Measurements from ENCODE around the gene CDC42BPB.

The CDC42BPB gene

DNA sequence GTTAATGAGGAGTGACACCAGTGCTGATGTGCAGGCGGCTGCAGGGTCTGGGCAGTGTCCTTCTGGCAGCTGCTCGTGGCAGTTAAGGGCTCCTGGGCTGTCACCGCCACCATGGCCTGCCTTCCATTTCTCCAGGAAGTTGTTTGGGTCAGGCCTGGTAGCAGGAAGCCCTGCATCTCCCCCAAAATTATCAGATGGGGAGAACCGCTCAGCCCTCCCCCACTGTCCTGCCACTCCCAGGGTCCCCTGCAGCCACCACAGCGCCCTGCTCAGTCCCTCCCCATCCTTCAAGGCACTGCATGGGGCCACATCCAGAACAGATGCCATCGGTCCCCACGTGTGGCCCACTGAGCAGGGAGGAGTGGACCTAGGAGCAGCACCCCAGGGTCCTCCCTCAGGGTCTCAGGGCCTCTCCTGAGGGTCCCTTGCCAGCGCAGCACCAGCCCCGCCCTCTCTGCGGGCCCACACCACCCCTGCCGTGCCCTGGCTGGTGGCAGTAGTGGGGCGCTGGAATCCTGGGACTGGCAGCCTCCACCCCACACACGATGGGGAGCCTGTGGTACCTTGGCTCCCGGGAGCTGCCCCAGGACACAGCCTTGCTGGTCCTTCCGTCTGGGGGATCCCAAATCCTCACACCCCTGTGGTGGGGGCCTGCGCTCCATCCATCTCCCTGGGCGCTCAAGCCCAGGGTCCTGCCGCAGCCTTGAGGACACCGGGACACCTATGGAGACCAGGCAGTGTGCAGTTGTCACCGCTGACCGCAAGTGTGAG lies 145.2 kb downstream of the CDC42BPB start (continued):
- TF ChIP-seq, protein P1, sequence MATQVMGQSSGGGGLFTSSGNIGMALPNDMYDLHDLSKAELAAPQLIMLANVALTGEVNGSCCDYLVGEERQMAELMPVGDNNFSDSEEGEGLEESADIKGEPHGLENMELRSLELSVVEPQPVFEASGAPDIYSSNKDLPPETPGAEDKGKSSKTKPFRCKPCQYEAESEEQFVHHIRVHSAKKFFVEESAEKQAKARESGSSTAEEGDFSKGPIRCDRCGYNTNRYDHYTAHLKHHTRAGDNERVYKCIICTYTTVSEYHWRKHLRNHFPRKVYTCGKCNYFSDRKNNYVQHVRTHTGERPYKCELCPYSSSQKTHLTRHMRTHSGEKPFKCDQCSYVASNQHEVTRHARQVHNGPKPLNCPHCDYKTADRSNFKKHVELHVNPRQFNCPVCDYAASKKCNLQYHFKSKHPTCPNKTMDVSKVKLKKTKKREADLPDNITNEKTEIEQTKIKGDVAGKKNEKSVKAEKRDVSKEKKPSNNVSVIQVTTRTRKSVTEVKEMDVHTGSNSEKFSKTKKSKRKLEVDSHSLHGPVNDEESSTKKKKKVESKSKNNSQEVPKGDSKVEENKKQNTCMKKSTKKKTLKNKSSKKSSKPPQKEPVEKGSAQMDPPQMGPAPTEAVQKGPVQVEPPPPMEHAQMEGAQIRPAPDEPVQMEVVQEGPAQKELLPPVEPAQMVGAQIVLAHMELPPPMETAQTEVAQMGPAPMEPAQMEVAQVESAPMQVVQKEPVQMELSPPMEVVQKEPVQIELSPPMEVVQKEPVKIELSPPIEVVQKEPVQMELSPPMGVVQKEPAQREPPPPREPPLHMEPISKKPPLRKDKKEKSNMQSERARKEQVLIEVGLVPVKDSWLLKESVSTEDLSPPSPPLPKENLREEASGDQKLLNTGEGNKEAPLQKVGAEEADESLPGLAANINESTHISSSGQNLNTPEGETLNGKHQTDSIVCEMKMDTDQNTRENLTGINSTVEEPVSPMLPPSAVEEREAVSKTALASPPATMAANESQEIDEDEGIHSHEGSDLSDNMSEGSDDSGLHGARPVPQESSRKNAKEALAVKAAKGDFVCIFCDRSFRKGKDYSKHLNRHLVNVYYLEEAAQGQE (tag by site-specific recombination; IDR thresholded peaks at IDR 0.05), result no peak

DNA sequence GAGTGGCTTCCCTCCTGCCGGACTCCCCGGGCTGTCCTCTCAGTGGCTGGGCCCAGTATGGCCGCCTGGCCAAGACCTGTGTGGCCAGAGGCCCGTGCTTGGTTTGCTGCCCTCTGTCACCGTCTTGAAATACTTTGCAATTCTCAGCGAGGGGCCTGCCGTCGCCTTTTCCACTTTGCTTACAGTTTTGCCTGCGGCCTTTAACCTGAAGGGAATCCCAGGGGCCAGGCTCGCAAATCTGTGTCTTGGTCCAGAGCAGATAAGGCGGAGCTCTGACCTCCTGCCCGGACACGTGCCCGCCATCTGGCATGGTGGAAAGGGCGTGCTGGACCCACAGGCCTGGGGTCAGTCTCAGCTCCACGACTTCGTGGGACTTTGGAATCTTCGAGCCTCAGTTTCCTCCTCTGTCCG lies 145.8 kb downstream of the CDC42BPB start:
- Histone ChIP-seq H3K4me3 (ENCODE audit: low read depth, low read length) (no peak overlapping the region), H3K4me1 (ENCODE audit: control insufficient read depth, insufficient read depth, low read length) (no peaks in the 10 kb centered on the region), H3K9me3 (ENCODE audit: control insufficient read depth, insufficient read depth, low read depth, low read length) (no peaks in the 10 kb centered on the region), H3K27ac (ENCODE audit: extremely low read depth, low read depth, low read length) (no peak overlapping the region), H3K36me3 (ENCODE audit: control insufficient read depth in 2 of 2, insufficient read depth in 1 of 2, low read length in 2 of 2) (peaks cover 0 to 20% of the 10 kb centered on the region in 2 experiments; a peak in 1 of 3 replicates)
- ChIA-PET CTCF (no interaction called here), POLR2A (no interaction called here)
- no peak for TF ChIP-seq SALL2 (tag by site-specific recombination; IDR thresholded peaks at IDR 0.05; ENCODE audit: borderline replicate concordance)
- TF ChIP-seq ZNF140 (tag by site-specific recombination; IDR thresholded peaks at IDR 0.05), result no peak
- no peak for TF ChIP-seq ZFP41 (tag by site-specific recombination; IDR thresholded peaks at IDR 0.05; ENCODE audit: borderline replicate concordance)
- no peak for TF ChIP-seq ZNF292 (tag by site-specific recombination; IDR thresholded peaks at IDR 0.05; ENCODE audit: borderline replicate concordance, low read depth)
- TF ChIP-seq ZNF121 (tag by site-specific recombination; IDR thresholded peaks at IDR 0.05), result no peak
- TF ChIP-seq, protein P2, sequence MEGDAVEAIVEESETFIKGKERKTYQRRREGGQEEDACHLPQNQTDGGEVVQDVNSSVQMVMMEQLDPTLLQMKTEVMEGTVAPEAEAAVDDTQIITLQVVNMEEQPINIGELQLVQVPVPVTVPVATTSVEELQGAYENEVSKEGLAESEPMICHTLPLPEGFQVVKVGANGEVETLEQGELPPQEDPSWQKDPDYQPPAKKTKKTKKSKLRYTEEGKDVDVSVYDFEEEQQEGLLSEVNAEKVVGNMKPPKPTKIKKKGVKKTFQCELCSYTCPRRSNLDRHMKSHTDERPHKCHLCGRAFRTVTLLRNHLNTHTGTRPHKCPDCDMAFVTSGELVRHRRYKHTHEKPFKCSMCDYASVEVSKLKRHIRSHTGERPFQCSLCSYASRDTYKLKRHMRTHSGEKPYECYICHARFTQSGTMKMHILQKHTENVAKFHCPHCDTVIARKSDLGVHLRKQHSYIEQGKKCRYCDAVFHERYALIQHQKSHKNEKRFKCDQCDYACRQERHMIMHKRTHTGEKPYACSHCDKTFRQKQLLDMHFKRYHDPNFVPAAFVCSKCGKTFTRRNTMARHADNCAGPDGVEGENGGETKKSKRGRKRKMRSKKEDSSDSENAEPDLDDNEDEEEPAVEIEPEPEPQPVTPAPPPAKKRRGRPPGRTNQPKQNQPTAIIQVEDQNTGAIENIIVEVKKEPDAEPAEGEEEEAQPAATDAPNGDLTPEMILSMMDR (tag by site-specific recombination; IDR thresholded peaks at IDR 0.05), result no peak
- no peak for TF ChIP-seq FEZF1 (tag by site-specific recombination; IDR thresholded peaks at IDR 0.05)
- TF ChIP-seq ZNF473 (tag by site-specific recombination; IDR thresholded peaks at IDR 0.05), result no peak
- TF ChIP-seq, protein P3, sequence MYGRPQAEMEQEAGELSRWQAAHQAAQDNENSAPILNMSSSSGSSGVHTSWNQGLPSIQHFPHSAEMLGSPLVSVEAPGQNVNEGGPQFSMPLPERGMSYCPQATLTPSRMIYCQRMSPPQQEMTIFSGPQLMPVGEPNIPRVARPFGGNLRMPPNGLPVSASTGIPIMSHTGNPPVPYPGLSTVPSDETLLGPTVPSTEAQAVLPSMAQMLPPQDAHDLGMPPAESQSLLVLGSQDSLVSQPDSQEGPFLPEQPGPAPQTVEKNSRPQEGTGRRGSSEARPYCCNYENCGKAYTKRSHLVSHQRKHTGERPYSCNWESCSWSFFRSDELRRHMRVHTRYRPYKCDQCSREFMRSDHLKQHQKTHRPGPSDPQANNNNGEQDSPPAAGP (tag by site-specific recombination; IDR thresholded peaks at IDR 0.05), result no peak
- no peak for TF ChIP-seq ZBTB8A (tag by site-specific recombination; IDR thresholded peaks at IDR 0.05)
- no peak for TF ChIP-seq ZNF521 (tag by site-specific recombination; IDR thresholded peaks at IDR 0.05)
- TF ChIP-seq ZFP3 (tag by site-specific recombination; IDR thresholded peaks at IDR 0.05; ENCODE audit: low read depth), result no peak
- TF ChIP-seq ZNF747 (tag by site-specific recombination; IDR thresholded peaks at IDR 0.05), result no peak

DNA sequence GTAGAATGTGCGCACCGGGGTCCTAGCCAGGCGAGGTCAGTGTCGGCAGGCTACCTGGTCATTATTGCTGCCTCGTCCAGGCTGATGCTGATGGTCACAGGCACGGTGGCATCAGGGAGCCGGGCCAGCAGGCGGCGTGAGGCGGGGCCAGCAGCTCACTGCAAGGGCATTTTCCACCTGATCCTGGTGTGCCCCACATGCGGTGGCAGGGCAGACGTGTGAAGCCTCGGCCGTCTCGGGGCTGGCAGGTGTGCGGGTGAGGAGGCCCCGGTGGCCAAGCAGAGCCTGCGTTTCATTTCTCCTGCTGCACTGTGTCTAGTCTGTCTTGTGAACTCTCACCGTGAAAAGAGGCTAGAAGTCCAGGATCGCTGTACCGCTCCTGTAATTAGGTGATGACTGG lies 146.9 kb downstream of the CDC42BPB start:
- ChIA-PET POLR2A (no interaction called here), CTCF (interaction anchor here (1.2 kb wide), 1 partner anchor 316 kb away, joined by 4 read pairs; no protein-coding TSS in a partner anchor)
- H3K27ac ChIP-seq (ENCODE audit: extremely low read depth, low read depth, low read length), result no peak overlapping the region
- TF ChIP-seq ZBTB17 (tag by site-specific recombination; IDR thresholded peaks at IDR 0.05) (no peak), ZNF426 (tag by site-specific recombination; IDR thresholded peaks at IDR 0.05) (no peak), MZF1 (tag by site-specific recombination; IDR thresholded peaks at IDR 0.05; ENCODE audit: borderline replicate concordance) (no peak), SCRT1 (tag by site-specific recombination; IDR thresholded peaks at IDR 0.05; ENCODE audit: borderline replicate concordance) (no peak), ZFP69B (tag by site-specific recombination; IDR thresholded peaks at IDR 0.05) (no peak), ZNF658 (tag by site-specific recombination; IDR thresholded peaks at IDR 0.05) (no peak), ZEB2 (tag by site-specific recombination; IDR thresholded peaks at IDR 0.05) (no peak), ZNF221 (tag by site-specific recombination; IDR thresholded peaks at IDR 0.05; ENCODE audit: borderline replicate concordance) (no peak), ZNF169 (tag by site-specific recombination; IDR thresholded peaks at IDR 0.05) (no peak), KLF16 (tag by site-specific recombination; IDR thresholded peaks at IDR 0.05) (no peak), ZNF404 (tag by site-specific recombination; IDR thresholded peaks at IDR 0.05) (no peak)
- TF ChIP-seq, protein P4, sequence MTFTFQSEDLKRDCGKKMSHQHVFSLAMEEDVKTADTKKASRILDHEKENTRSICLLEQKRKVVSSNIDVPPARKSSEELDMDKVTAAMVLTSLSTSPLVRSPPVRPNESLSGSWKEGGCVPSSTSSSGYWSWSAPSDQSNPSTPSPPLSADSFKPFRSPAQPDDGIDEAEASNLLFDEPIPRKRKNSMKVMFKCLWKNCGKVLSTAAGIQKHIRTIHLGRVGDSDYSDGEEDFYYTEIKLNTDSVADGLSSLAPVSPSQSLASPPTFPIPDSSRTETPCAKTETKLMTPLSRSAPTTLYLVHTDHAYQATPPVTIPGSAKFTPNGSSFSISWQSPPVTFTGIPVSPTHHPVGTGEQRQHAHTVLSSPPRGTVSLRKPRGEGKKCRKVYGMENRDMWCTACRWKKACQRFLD (tag by site-specific recombination; IDR thresholded peaks at IDR 0.05), result no peak

More for the DNA sequence above, 146.9 kb downstream of the CDC42BPB start:
- H3K9me3 ChIP-seq (ENCODE audit: control insufficient read depth, insufficient read depth, low read depth, low read length), result no peaks in the 10 kb centered on the region
- peaks cover 0 to 29% of the 10 kb centered on the region in 2 experiments; a peak in 1 of 3 replicates for H3K36me3 ChIP-seq (ENCODE audit: control insufficient read depth in 2 of 2, insufficient read depth in 1 of 2, low read length in 2 of 2)
- H3K4me3 ChIP-seq (ENCODE audit: low read depth, low read length), result no peak overlapping the region
- no peaks in the 10 kb centered on the region for H3K4me1 ChIP-seq (ENCODE audit: control insufficient read depth, insufficient read depth, low read length)
